ENCODE measurements around the gene HMOX2. TPM values are rescaled to one million over a fixed set of nuclear protein-coding genes. Genes with fewer than 3 reads are reported as not detected.

HMOX2 gene
- total and polyA plus RNA-seq, 2 experiments from 2014 or later: 61.5 to 101 TPM

GRCh38 chr16:4487955-4488498, 11.8 kb downstream of the HMOX2 start:
- Histone ChIP-seq H3K9me3 (ENCODE audit: low read depth) (no peaks in the 10 kb centered on the region), H3K36me3 (peaks cover 3% of the 10 kb centered on the region), H3K27ac (no peak overlapping the region), H3K4me3 (no peak overlapping the region), H3K27me3 (no peaks in the 10 kb centered on the region), H3K4me1 (ENCODE audit: low read depth) (peaks cover 17% of the 10 kb centered on the region)
- no peak for TF ChIP-seq CTCF (IDR thresholded peaks at IDR 0.05; ENCODE audit: low read depth, low read length)
- DNase-seq (ENCODE audit: low read depth in 1 of 2, low spot score in 1 of 2): peak in 1 of 2 donors; percentile 92

- Histone ChIP-seq H3K27ac (no peak overlapping the region), H3K27me3 (no peaks in the 10 kb centered on the region), H3K36me3 (peaks cover 3% of the 10 kb centered on the region), H3K4me1 (ENCODE audit: low read depth) (peaks cover 17% of the 10 kb centered on the region), H3K4me3 (no peak overlapping the region), H3K9me3 (ENCODE audit: low read depth) (no peaks in the 10 kb centered on the region)
- TF ChIP-seq CTCF (IDR thresholded peaks at IDR 0.05; ENCODE audit: low read depth, low read length): no peak
- peak in 1 of 2 donors; percentile 49 for DNase-seq (ENCODE audit: low read depth in 1 of 2, low spot score in 1 of 2)
Measured at GRCh38 chr16:4488499-4488967, 12.3 kb downstream of the HMOX2 start.

GRCh38 chr16:4489030-4489429, 12.8 kb downstream of the HMOX2 start:
- DNase-seq (ENCODE audit: low read depth in 1 of 2, low spot score in 1 of 2): peak in 1 of 2 donors; percentile 85
- no peaks in the 10 kb centered on the region for H3K27me3 ChIP-seq
- peaks cover 3% of the 10 kb centered on the region for H3K36me3 ChIP-seq
- TF ChIP-seq CTCF (IDR thresholded peaks at IDR 0.05; ENCODE audit: low read depth, low read length): no peak
- H3K9me3 ChIP-seq (ENCODE audit: low read depth): no peaks in the 10 kb centered on the region
- H3K27ac ChIP-seq: no peak overlapping the region
- H3K4me1 ChIP-seq (ENCODE audit: low read depth): peaks cover 17% of the 10 kb centered on the region
- H3K4me3 ChIP-seq: no peak overlapping the region

- no peaks in the 10 kb centered on the region for H3K36me3 ChIP-seq
- no peaks in the 10 kb centered on the region for H3K9me3 ChIP-seq (ENCODE audit: low read depth)
- no peak for DNase-seq (ENCODE audit: low read depth in 1 of 2, low spot score in 1 of 2)
- H3K27ac ChIP-seq: no peak overlapping the region
- peaks cover 1% of the 10 kb centered on the region for H3K4me1 ChIP-seq (ENCODE audit: low read depth)
- no peaks in the 10 kb centered on the region for H3K27me3 ChIP-seq
- H3K4me3 ChIP-seq: no peak overlapping the region
- no peak for TF ChIP-seq CTCF (IDR thresholded peaks at IDR 0.05; ENCODE audit: low read depth, low read length)
Measured at GRCh38 chr16:4491898-4492297, 15.7 kb downstream of the HMOX2 start.

GRCh38 chr16:4494746-4495490, 18.7 kb downstream of the HMOX2 start:
- no peak overlapping the region for H3K27ac ChIP-seq
- no peaks in the 10 kb centered on the region for H3K27me3 ChIP-seq
- TF ChIP-seq CTCF (IDR thresholded peaks at IDR 0.05; ENCODE audit: low read depth, low read length): no peak
- H3K36me3 ChIP-seq: no peaks in the 10 kb centered on the region
- DNase-seq (ENCODE audit: low read depth in 1 of 2, low spot score in 1 of 2): peak in 1 of 2 donors; percentile 68
- H3K4me3 ChIP-seq: no peak overlapping the region
- no peaks in the 10 kb centered on the region for H3K9me3 ChIP-seq (ENCODE audit: low read depth)
- H3K4me1 ChIP-seq (ENCODE audit: low read depth): peaks cover under 1% of the 10 kb centered on the region

Measured in cardiac muscle cell (in vitro differentiated cells and primary cell).